Duodenal mucosa (tissue), 2 donors: ENCODE results near the gene NMRK2.

Source experiments
- H3K27ac ChIP-seq: one replicate; pipeline ENCODE4 v1.7.0; 2013; ENCODE audit warnings: low read depth, low read length
- H3K27me3 ChIP-seq, 2 donors: one replicate each; pipeline ENCODE4 v1.7.0; 2013; ENCODE audit warnings: low read length in 2 of 2, control low read depth in 1 of 2; ENCODE audit not compliant: insufficient read depth in 2 of 2, control insufficient read depth in 1 of 2
- H3K36me3 ChIP-seq, 2 donors: one replicate each; pipeline ENCODE4 v1.7.0; 2013; ENCODE audit warnings: low read length in 2 of 2, control low read depth in 1 of 2; ENCODE audit not compliant: insufficient read depth in 2 of 2, control insufficient read depth in 1 of 2
- H3K4me1 ChIP-seq, 2 donors: one replicate each; pipeline ENCODE4 v1.7.0; 2013; ENCODE audit warnings: low read length in 2 of 2, control low read depth in 1 of 2; ENCODE audit not compliant: insufficient read depth in 2 of 2, control insufficient read depth in 1 of 2
- H3K4me3 ChIP-seq, 2 donors: one replicate each; pipeline ENCODE4 v1.7.0; 2013; ENCODE audit warnings: low read length in 2 of 2, low read depth in 1 of 2
- H3K9ac ChIP-seq, 2 donors: one replicate each; pipeline ENCODE4 v1.7.0; 2013; ENCODE audit warnings: low read length in 2 of 2, low read depth in 1 of 2
- H3K9me3 ChIP-seq, 2 donors: one replicate each; pipeline ENCODE4 v1.7.0; 2013; ENCODE audit warnings: low read length in 2 of 2, control low read depth in 1 of 2; ENCODE audit not compliant: control insufficient read depth in 1 of 2

The NMRK2 gene

GRCh38 chr19:3987619-3988371 lies 54.9 kb downstream of the NMRK2 start:
- H3K4me3 ChIP-seq, result peak overlapping the region in 1 of 2 donors; percentile 12
- peaks cover 29 to 39% of the 10 kb centered on the region in 2 donors for H3K4me1 ChIP-seq
- peaks cover 13 to 16% of the 10 kb centered on the region in 2 donors for H3K36me3 ChIP-seq
- no peak overlapping the region for H3K27ac ChIP-seq
- no peaks in the 10 kb centered on the region for H3K27me3 ChIP-seq
- H3K9ac ChIP-seq, result peak overlapping the region in 1 of 2 donors; percentile 12
- H3K9me3 ChIP-seq, result no peaks in the 10 kb centered on the region

GRCh38 chr19:3990815-3991117 lies 57.9 kb downstream of the NMRK2 start:
- H3K9me3 ChIP-seq, result no peaks in the 10 kb centered on the region
- H3K4me3 ChIP-seq, result no peak overlapping the region
- no peaks in the 10 kb centered on the region for H3K36me3 ChIP-seq
- no peak overlapping the region for H3K27ac ChIP-seq
- peaks cover 11 to 19% of the 10 kb centered on the region in 2 donors for H3K4me1 ChIP-seq
- no peaks in the 10 kb centered on the region for H3K27me3 ChIP-seq
- H3K9ac ChIP-seq, result no peak overlapping the region
